SU-DHL-6 (cell line): ENCODE measurements around the gene CAPN15.

Source experiments
- EZH2phosphoT487 ChIP-seq: fragments of 200-600 bp; sonication (generic), shearing (Covaris generic); conservative IDR thresholded peaks from 2 replicates; pipeline ENCODE4 v1.6.1; 2018; ENCODE audit warnings: mild to moderate bottlenecking, antibody characterized with exemption, low read length, moderate library complexity, mixed read lengths
- TF ChIP-seq, protein P1 (sequence below): fragments of 200-600 bp; sonication (generic); IDR thresholded peaks from one replicate; pipeline ENCODE4 v1.5.1; 2017; ENCODE audit warnings: antibody characterized with exemption, mild to moderate bottlenecking, low read length, moderate library complexity; ENCODE audit not compliant: insufficient read depth, poor library complexity, severe bottlenecking

DNA sequence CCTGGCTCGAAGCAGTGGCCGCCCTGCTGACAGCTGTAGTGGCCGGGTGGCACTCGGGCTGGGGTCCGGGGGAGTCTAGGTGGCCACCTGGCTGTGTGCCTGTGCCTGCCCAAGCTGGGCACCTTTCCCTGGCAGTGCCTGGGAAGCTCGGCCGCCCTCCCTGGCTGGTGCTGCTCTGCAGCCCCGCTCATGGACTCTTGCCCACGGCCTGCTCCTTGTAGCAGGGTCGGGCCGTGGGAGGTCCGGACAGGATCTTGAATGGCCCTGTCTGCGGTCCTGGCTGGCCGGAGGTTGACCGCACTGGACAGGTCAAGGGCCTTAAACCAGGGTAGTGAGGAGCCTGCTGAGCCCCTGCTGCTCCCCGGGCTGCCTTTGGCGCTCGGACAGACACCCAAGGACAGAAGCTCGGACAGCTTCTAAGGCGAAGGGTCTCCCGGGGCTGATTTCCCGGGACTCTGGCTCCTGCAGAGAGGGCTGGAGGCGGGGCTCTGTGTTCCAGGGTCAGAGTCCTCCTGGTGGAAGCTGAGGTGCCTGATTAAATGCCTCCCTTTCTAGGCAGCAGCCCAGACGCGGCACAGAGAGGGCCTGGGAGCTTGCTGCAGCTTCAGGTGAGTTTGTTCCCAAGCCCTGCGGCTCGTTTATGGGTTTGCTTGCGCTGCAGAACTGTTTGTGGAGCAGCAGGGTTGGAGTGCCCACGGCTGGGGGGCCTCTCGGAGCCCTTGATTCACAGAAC, 6.0 kb downstream of the CAPN15 start:
- TF ChIP-seq, protein P1, sequence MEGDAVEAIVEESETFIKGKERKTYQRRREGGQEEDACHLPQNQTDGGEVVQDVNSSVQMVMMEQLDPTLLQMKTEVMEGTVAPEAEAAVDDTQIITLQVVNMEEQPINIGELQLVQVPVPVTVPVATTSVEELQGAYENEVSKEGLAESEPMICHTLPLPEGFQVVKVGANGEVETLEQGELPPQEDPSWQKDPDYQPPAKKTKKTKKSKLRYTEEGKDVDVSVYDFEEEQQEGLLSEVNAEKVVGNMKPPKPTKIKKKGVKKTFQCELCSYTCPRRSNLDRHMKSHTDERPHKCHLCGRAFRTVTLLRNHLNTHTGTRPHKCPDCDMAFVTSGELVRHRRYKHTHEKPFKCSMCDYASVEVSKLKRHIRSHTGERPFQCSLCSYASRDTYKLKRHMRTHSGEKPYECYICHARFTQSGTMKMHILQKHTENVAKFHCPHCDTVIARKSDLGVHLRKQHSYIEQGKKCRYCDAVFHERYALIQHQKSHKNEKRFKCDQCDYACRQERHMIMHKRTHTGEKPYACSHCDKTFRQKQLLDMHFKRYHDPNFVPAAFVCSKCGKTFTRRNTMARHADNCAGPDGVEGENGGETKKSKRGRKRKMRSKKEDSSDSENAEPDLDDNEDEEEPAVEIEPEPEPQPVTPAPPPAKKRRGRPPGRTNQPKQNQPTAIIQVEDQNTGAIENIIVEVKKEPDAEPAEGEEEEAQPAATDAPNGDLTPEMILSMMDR = no peak
- TF ChIP-seq EZH2phosphoT487 = no peak
